Sigmoid colon (tissue), 7 donors: ENCODE results near the gene SVOPL. TPM values are rescaled to one million over a fixed set of nuclear protein-coding genes. Genes with fewer than 3 reads are reported as not detected.

ENCODE experiments used
- DNase-seq: peaks from one replicate; pipeline ENCODE4 v3.0.0-alpha.2; 2019
- H3K27ac ChIP-seq, 4 donors: fragments of 200-600 bp; sonication (generic); one replicate each; pipeline ENCODE4 v1.5.1; 2016 to 2019; ENCODE audit warnings: mild to moderate bottlenecking in 1 of 4
- H3K27me3 ChIP-seq, 3 donors: fragments of 200-600 bp; sonication (generic); one replicate each; pipeline ENCODE4 v1.5.1; 2019; ENCODE audit warnings: mild to moderate bottlenecking in 1 of 3
- H3K36me3 ChIP-seq, 4 donors: fragments of 200-600 bp; sonication (generic); one replicate each; pipeline ENCODE4 v1.5.1; 2016 to 2019
- H3K4me1 ChIP-seq, 4 donors: fragments of 200-600 bp; sonication (generic); one replicate each; pipeline ENCODE4 v1.5.1; 2017 to 2019
- H3K4me3 ChIP-seq, 4 donors: fragments of 200-600 bp; sonication (generic); one replicate each; pipeline ENCODE4 v1.5.1; 2017 to 2019; ENCODE audit warnings: mild to moderate bottlenecking in 2 of 4, moderate library complexity in 1 of 4
- H3K9me3 ChIP-seq, 4 donors: fragments of 200-600 bp in 3 of 4; sonication (generic) in 3 of 4; one replicate each; pipeline versions ENCODE4 v1.5.1 to v1.6.1; 2013 to 2019
- EP300 ChIP-seq, 4 donors: sonication (generic); formaldehyde crosslinking; IDR thresholded peaks; one replicate each; pipeline ENCODE4 v1.6.1; 2017; ENCODE audit warnings: antibody characterized with exemption in 4 of 4
- POLR2A ChIP-seq, 2 donors: fragments of 450-650 bp; IDR thresholded peaks; one replicate each; pipeline ENCODE4 v1.6.1; 2016; ENCODE audit warnings: antibody characterized with exemption in 2 of 2, mild to moderate bottlenecking in 2 of 2, moderate library complexity in 2 of 2
- POLR2AphosphoS5 ChIP-seq, 4 donors: sonication (generic); formaldehyde crosslinking; IDR thresholded peaks; one replicate each; pipeline ENCODE4 v1.6.1; 2017; ENCODE audit warnings: antibody characterized with exemption in 4 of 4
- WGBS, 2 donors: extraction: QIAGEN DNeasy Blood & Tissue Kit; methylation state at CpG; one replicate each; pipeline ENCODE4 v1.1.7; 2013; 5-methylcytosine and 5-hydroxymethylcytosine counted together
- intact Hi-C: fragments of 100-400 bp; cut with DNase I; formaldehyde crosslinking; loops from one replicate; pipeline ENCODE4 v1.15.1; 2023
- polyA plus RNA-seq, 3 donors: library from polyadenylated mRNA; stranded (reverse); fragments of 200-250 nt; gene quantifications; one replicate each; pipeline ENCODE4 v1.2.3, GENCODE V29; 2013
- small RNA-seq, 3 donors: library from RNA; depleted of rRNA; stranded (forward); fragments of <200 nt; gene quantifications; one replicate each; pipeline ENCODE3, GENCODE V24; 2016
- total RNA-seq, 4 donors: library from RNA; depleted of rRNA; stranded (reverse); fragments of >200 nt; gene quantifications; one replicate each; pipeline ENCODE4 v1.1.0, GENCODE V29; 2016
- TF ChIP-seq, protein P1 (sequence below), 4 experiments: fragments of 450-650 bp in 3 of 4; fragments of 200-600 bp in 1 of 4; IDR thresholded peaks; one replicate each; pipeline ENCODE4 v1.5.1; 2016 to 2019; ENCODE audit warnings: antibody characterized with exemption in 4 of 4, mild to moderate bottlenecking in 3 of 4, moderate library complexity in 2 of 4
- donor health status: healthy with polysubstance abuse.
- donor health status: Bipolar disorder and iron deficiency.
- donor health status: healthy.

Gene SVOPL
- total and polyA plus RNA-seq, 7 donors: 1.8 to 2.3 TPM; not detected in 5

DNA sequence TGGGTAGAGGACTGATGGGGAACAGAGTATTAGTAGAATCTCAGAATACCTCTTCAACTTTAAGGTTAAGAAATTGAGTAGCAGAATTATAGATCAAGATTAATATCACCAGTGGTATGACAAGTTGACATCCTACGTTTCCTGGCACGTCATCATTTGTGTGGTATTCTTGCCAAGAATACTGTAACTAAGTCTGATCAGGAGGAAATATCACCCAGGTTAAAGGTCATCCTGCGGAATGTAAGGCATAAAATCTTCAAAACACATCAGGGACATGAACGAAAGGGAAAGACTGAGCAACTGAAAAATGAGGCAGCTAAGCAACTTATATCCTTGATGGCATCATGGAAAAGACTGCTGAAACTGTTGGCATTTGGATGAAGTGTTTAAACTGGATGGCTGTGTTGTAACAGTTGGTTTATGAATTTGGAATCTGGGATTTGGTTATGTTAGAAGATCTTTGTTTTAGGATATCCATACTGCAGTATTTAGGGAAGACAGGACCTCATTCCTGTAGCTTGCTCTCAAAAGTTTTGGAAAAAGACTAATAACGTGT lies 155.0 kb downstream of the SVOPL start:
- DNase-seq: no peak
- 88 to 95% methylated on average over 5 of the region's 5 CpGs for WGBS, 2 donors
- intact Hi-C loops: no loop called here
- Histone ChIP-seq H3K4me1 (no peaks in the 10 kb centered on the region), H3K27me3 (no peaks in the 10 kb centered on the region), H3K9me3 (no peaks in the 10 kb centered on the region), H3K27ac (no peak overlapping the region), H3K36me3 (peaks cover 0 to 38% (median 3%) of the 10 kb centered on the region in 4 donors), H3K4me3 (no peak overlapping the region)
- TF ChIP-seq POLR2A (IDR thresholded peaks at IDR 0.05): no peak
- TF ChIP-seq POLR2AphosphoS5 (IDR thresholded peaks at IDR 0.05): no peak
- no peak for TF ChIP-seq EP300 (IDR thresholded peaks at IDR 0.05)
- TF ChIP-seq, protein P1, sequence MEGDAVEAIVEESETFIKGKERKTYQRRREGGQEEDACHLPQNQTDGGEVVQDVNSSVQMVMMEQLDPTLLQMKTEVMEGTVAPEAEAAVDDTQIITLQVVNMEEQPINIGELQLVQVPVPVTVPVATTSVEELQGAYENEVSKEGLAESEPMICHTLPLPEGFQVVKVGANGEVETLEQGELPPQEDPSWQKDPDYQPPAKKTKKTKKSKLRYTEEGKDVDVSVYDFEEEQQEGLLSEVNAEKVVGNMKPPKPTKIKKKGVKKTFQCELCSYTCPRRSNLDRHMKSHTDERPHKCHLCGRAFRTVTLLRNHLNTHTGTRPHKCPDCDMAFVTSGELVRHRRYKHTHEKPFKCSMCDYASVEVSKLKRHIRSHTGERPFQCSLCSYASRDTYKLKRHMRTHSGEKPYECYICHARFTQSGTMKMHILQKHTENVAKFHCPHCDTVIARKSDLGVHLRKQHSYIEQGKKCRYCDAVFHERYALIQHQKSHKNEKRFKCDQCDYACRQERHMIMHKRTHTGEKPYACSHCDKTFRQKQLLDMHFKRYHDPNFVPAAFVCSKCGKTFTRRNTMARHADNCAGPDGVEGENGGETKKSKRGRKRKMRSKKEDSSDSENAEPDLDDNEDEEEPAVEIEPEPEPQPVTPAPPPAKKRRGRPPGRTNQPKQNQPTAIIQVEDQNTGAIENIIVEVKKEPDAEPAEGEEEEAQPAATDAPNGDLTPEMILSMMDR (IDR thresholded peaks at IDR 0.05): no peak

DNA sequence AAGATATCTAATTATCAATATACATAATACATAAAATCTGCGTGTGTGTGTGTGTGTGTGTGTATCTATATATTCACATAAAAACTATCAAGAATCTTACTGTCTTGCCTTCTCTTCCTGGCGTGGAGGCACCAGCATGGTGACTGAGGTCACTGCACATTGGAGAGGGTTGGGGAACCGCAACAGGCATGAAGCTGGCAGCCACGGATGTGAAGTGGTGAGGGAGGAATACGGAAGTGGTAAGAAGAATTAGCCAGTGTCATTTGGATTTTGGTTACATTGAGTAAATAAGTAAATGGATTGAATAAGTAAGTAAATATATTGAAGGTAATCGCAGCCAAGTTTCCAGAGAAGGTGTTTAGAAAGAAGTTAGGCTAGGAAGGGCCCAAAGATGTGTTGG lies 156.0 kb downstream of the SVOPL start:
- intact Hi-C loops: no loop called here
- Histone ChIP-seq H3K27me3 (no peaks in the 10 kb centered on the region), H3K4me3 (no peak overlapping the region), H3K9me3 (no peaks in the 10 kb centered on the region), H3K36me3 (peaks cover 0 to 43% (median 0%) of the 10 kb centered on the region in 4 donors), H3K4me1 (no peaks in the 10 kb centered on the region), H3K27ac (no peak overlapping the region)
- DNase-seq: no peak
- TF ChIP-seq POLR2A (IDR thresholded peaks at IDR 0.05): no peak
- TF ChIP-seq EP300 (IDR thresholded peaks at IDR 0.05): no peak
- TF ChIP-seq POLR2AphosphoS5 (IDR thresholded peaks at IDR 0.05): no peak
- TF ChIP-seq, protein P1 (IDR thresholded peaks at IDR 0.05): no peak
- WGBS, 2 donors: 81 to 82% methylated on average over 6 of the region's 6 CpGs

Small RNAs within 50 kb of the gene (small RNA-seq; reads per million reads assigned to genes)
- 0 reads per million in 3 donors for gene RF00561

Other genes starting within 250 kb of the SVOPL start
- 10 to 100 TPM; 11.4 to 13.2 (median 12.6) TPM for gene TRIM24, start 241.1 kb downstream of the SVOPL start, total RNA-seq
- 1 to 10 TPM; 6.0 to 8.3 (median 6.9) TPM for gene TRIM24, start 241.1 kb downstream of the SVOPL start, polyA plus RNA-seq
- gene TMEM213, start 96.6 kb upstream of the SVOPL start, total RNA-seq: not detected
- gene TMEM213, start 96.6 kb upstream of the SVOPL start, polyA plus RNA-seq: under 1 TPM in 1 of 3 donors, not detected in 2; 0.01 TPM
- not detected for gene ATP6V0A4, start 96.8 kb upstream of the SVOPL start, total RNA-seq
- gene ATP6V0A4, start 96.8 kb upstream of the SVOPL start, polyA plus RNA-seq: not detected